ENCODE measurements around the gene DLGAP5.

Gene DLGAP5

GRCh38 chr14:55180434-55180833 lies 11.0 kb downstream of the DLGAP5 start:
- DNase-seq (ENCODE audit: low read depth in 2 of 2): no peak

DNA sequence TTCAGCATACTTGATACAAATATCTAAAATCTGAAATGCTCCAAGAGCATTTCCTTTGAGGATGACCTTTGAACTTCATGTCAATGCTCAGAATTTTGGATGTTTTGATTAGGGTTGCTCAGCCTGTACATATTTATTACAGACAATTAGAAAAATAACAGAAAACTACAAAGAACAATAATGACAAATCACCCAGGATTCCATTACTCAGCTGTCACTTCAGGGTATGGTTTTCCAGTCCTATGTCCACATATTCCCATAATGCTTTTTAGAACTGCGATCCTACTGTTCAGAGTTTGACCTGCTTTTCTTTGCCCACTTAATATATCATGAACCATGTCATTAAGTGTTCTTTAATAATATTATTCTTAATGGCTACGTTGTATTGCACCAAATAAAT lies 11.4 kb downstream of the DLGAP5 start:
- no peak for DNase-seq (ENCODE audit: low read depth in 2 of 2)

DNA sequence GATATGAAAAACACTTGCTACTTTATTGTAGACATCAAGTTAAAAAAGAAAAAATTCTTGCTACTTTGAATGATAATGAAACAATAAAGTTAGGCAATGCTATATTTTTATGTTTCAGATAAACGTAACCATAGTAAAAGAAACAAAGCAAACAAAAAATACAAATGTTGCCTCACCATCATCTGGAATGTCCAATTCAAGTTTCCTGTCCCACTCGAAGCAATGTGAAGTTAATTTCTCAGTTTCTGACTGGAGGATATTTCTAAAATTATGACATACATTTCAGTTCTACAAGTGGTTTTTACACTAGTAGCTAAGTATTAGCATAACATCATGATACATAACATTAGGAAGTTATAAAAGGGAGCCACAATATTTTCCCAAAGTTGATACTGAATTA lies 20.9 kb downstream of the DLGAP5 start:
- DNase-seq (ENCODE audit: low read depth in 2 of 2): no peak

DNA sequence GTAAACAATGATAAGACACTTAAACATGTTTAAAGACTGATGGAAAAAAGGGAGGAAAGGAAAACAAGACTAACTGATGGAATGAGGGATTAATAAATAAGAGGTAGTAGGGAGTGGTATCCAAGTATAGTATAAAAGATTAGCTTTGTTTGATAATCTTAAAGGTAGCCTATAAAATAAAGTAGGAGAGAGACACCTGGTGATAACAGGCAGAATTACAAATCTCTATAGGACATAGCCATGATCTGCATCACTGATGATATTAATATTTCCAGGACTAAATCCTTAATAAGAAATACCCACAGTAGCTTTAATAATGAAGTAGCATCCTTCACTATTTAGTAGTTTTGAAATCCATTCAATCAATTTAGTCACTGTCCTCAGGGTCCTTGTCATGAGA lies 30.4 kb downstream of the DLGAP5 start:
- DNase-seq (ENCODE audit: low read depth in 2 of 2): no peak

- DNase-seq (ENCODE audit: low read depth in 2 of 2): no peak
These were observed 33.0 kb downstream of the DLGAP5 start for GRCh38 chr14:55158412-55158811.

- no peak for DNase-seq (ENCODE audit: low read depth in 2 of 2)
These were observed 34.3 kb downstream of the DLGAP5 start for GRCh38 chr14:55157080-55157479.

- DNase-seq (ENCODE audit: low read depth in 2 of 2): no peak
These were observed 37.4 kb downstream of the DLGAP5 start for GRCh38 chr14:55153951-55154350.

GRCh38 chr14:55152052-55152753 lies 39.2 kb downstream of the DLGAP5 start:
- no peak for DNase-seq (ENCODE audit: low read depth in 2 of 2)

DNA sequence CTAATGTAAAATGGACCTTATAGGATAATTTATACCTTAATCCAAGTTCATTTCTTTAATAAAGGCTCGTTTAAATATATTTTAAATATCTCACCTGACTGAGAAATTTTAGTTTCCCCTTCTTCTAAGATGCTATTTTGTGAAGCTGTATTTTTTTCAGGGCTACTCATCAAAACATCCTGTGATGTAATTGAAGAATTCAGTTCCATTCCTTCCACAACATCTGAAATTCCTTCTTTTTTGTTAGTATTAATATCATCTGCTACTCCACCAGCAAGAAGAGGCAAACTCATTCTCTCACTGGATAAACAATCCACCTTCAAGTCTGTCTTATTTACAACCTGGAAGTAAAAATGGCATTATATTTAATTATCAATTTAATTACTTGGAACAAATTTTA lies 39.8 kb downstream of the DLGAP5 start:
- no peak for DNase-seq (ENCODE audit: low read depth in 2 of 2)

- no peak for DNase-seq (ENCODE audit: low read depth in 2 of 2)
These were observed 45.0 kb downstream of the DLGAP5 start for GRCh38 chr14:55146425-55146824.

- no peak for DNase-seq (ENCODE audit: low read depth in 2 of 2)
These were observed 48.9 kb downstream of the DLGAP5 start for GRCh38 chr14:55142466-55142865.

GRCh38 chr14:55141825-55142224 lies 49.6 kb downstream of the DLGAP5 start:
- no peak for DNase-seq (ENCODE audit: low read depth in 2 of 2)

GRCh38 chr14:55139696-55140509 lies 51.5 kb downstream of the DLGAP5 start:
- DNase-seq (ENCODE audit: low read depth in 2 of 2): no peak

GRCh38 chr14:55139141-55139540 lies 52.2 kb downstream of the DLGAP5 start:
- no peak for DNase-seq (ENCODE audit: low read depth in 2 of 2)

- DNase-seq (ENCODE audit: low read depth in 2 of 2): no peak
These were observed 53.3 kb downstream of the DLGAP5 start for GRCh38 chr14:55138091-55138490.

GRCh38 chr14:55136885-55137786 lies 54.2 kb downstream of the DLGAP5 start:
- no peak for DNase-seq (ENCODE audit: low read depth in 2 of 2)

GRCh38 chr14:55136241-55136640 lies 55.1 kb downstream of the DLGAP5 start:
- no peak for DNase-seq (ENCODE audit: low read depth in 2 of 2)

DNA sequence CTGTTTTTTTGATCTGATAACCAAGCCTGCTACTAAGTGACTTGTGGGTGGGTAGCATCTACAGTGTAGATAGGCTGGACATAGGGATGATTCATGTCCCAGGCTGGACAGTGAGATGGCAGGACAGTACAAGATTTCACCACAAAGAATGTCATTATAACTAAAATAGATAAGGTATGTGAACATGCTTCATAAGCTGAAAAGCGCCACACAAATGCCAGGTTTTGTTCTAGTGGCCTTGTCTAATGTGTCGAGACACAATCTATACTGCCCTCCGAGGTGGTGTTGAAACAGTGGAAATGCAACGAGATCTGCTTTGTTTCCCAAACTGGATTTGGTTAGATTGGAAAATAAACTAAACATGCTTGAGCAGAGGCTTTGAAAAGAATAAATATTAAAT lies 58.0 kb downstream of the DLGAP5 start:
- no peak for DNase-seq (ENCODE audit: low read depth in 2 of 2)

- DNase-seq (ENCODE audit: low read depth in 2 of 2): no peak
These were observed 59.8 kb downstream of the DLGAP5 start for GRCh38 chr14:55131370-55132137.

DNA sequence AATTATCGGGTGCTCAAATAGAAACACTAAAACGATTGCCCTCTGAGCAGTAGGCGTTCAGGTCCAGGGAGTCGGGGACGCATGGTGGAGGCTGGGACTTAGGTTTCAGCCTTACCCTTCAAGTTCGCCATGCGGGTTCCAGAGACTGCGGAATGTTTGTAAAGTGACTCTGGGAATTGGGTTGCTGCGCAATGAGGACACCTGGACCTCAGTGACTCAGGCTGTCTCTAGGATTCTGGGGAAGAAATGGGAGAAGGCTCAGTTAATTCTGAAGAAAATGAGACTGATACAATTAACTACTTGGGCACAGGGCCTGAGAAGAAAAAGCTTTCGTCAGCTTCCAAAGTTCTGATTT lies 61.2 kb downstream of the DLGAP5 start:
- DNase-seq (ENCODE audit: low read depth in 2 of 2): no peak

GRCh38 chr14:55129428-55130195 lies 61.8 kb downstream of the DLGAP5 start:
- DNase-seq (ENCODE audit: low read depth in 2 of 2): peak in 1 of 2 donors; percentile 23

All from stimulated activated CD4-positive, alpha-beta T cell treated with anti-CD3 and anti-CD28 coated beads, Interleukin-1b, Interleukin-23, amount 100 ng/mL, for 1 hour (primary cell).